GM12801 (cell line): ENCODE measurements around the gene HPN.

Experiments used
- CTCF ChIP-seq: IDR thresholded peaks from one replicate; pipeline ENCODE4 v1.5.1; 2011; ENCODE audit warnings: control low read depth; ENCODE audit not compliant: insufficient read length; ENCODE audit errors: extremely low read depth

The HPN gene

GRCh38 chr19:35030257-35031071, 11.1 kb upstream of the HPN start, which contains the start of gene SCN1B:
Gene SCN1B, plus strand, starts transcription at chr19:35030470. Its CDS starts 351 bp downstream, at chr19:35030821.
- TF ChIP-seq CTCF: no peak

- no peak for TF ChIP-seq CTCF
Observed at GRCh38 chr19:35031072-35031881, 10.2 kb upstream of the HPN start.

- no peak for TF ChIP-seq CTCF
Observed at GRCh38 chr19:35032356-35032865, 9.1 kb upstream of the HPN start.

GRCh38 chr19:35033067-35034004, 8.2 kb upstream of the HPN start:
- no peak for TF ChIP-seq CTCF

- TF ChIP-seq CTCF: no peak
Observed at GRCh38 chr19:35034005-35034502, 7.5 kb upstream of the HPN start.

- no peak for TF ChIP-seq CTCF
Observed at GRCh38 chr19:35034588-35035382, 6.7 kb upstream of the HPN start.
